ENCODE data around the gene EVI2A.

DNA sequence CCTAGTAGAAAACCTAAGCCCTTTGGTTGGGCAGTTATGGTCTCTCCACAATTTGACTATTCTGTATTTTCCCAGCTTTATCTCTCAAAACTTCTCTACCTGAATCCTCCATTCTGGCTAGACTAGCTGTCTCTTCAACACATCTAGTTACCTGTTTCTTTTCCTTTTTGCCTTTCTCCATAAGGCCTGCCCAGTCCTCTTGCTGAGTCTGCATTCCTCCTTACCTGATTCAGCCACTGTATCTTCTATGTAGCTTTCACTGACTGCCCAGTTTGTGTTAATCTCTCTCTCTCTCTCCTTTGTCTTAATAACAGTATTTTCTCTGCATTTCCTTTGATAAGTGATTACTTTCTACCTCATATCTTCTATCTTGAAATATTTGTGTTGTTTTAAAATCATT lies 2.1 kb upstream of the EVI2A start:
- TF ChIP-seq CTCF (conservative IDR thresholded peaks at IDR 0.05) (no peak), EZH2 (IDR thresholded peaks at IDR 0.05; ENCODE audit: low read depth) (no peak)
